ENCODE data around the gene ASPA.

DNA sequence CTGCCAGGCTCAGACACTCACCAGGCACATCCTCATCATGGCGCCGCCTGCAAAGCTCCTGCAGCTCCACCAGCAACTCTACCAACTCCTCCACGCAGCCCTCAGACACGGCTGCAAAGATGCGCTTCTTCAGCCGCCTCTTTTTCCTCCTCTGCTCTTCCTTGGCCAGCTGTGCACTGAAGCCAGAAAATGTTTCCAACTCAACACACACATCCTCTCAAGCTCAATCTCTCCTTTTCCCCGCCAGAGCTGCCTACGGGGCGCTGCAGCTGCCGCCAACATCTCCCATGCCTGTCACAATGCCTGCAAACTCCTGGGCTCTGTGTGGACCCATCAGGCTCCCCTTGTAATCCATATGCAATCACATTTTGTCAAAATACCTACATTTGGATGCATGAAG is 67.7 kb downstream of the ASPA start:
- no peak for TF ChIP-seq ZFX (IDR thresholded peaks at IDR 0.05; ENCODE audit: borderline replicate concordance)
- TF ChIP-seq, protein P1, sequence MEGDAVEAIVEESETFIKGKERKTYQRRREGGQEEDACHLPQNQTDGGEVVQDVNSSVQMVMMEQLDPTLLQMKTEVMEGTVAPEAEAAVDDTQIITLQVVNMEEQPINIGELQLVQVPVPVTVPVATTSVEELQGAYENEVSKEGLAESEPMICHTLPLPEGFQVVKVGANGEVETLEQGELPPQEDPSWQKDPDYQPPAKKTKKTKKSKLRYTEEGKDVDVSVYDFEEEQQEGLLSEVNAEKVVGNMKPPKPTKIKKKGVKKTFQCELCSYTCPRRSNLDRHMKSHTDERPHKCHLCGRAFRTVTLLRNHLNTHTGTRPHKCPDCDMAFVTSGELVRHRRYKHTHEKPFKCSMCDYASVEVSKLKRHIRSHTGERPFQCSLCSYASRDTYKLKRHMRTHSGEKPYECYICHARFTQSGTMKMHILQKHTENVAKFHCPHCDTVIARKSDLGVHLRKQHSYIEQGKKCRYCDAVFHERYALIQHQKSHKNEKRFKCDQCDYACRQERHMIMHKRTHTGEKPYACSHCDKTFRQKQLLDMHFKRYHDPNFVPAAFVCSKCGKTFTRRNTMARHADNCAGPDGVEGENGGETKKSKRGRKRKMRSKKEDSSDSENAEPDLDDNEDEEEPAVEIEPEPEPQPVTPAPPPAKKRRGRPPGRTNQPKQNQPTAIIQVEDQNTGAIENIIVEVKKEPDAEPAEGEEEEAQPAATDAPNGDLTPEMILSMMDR (IDR thresholded peaks at IDR 0.05) = no peak
